ENCODE results near the gene CCL13.

CCL13 gene

DNA sequence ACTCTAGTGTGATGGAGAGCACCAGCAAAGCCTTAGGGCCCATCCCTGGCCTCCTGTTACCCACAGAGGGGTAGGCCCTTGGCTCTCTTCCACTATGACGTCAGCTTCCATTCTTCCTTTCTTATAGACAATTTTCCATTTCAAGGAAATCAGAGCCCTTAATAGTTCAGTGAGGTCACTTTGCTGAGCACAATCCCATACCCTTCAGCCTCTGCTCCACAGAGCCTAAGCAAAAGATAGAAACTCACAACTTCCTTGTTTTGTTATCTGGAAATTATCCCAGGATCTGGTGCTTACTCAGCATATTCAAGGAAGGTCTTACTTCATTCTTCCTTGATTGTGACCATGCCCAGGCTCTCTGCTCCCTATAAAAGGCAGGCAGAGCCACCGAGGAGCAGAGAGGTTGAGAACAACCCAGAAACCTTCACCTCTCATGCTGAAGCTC is 37.2 kb upstream of the CCL13 start, which contains the start of gene CCL8:
CCL8 (plus strand) TSS at position 397 of the 445 bp plus-strand sequence. CDS start 67 bp downstream, outside the sequence.
- TF ChIP-seq, protein P1, sequence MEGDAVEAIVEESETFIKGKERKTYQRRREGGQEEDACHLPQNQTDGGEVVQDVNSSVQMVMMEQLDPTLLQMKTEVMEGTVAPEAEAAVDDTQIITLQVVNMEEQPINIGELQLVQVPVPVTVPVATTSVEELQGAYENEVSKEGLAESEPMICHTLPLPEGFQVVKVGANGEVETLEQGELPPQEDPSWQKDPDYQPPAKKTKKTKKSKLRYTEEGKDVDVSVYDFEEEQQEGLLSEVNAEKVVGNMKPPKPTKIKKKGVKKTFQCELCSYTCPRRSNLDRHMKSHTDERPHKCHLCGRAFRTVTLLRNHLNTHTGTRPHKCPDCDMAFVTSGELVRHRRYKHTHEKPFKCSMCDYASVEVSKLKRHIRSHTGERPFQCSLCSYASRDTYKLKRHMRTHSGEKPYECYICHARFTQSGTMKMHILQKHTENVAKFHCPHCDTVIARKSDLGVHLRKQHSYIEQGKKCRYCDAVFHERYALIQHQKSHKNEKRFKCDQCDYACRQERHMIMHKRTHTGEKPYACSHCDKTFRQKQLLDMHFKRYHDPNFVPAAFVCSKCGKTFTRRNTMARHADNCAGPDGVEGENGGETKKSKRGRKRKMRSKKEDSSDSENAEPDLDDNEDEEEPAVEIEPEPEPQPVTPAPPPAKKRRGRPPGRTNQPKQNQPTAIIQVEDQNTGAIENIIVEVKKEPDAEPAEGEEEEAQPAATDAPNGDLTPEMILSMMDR (IDR thresholded peaks at IDR 0.05), result no peak

DNA sequence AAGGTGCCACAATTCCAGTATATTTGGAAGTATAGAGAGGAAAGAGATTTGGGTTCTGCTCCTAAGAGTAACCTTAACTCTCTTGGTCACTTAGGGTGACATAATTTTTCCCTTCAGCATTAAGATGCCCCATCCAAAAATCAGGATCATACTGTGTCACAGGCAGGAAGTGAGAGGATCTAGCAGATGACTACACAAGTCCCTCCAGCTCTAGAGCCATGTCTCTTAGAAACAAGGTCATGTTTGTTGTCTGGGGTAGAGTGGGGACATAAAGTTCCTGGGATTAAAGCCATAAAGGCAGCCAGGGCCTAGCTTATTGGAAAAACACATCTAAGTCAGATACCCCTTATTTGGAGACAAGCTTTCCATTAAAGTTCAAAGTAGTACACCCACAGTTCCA is 34.3 kb upstream of the CCL13 start:
- TF ChIP-seq, protein P1 (IDR thresholded peaks at IDR 0.05), result no peak

DNA sequence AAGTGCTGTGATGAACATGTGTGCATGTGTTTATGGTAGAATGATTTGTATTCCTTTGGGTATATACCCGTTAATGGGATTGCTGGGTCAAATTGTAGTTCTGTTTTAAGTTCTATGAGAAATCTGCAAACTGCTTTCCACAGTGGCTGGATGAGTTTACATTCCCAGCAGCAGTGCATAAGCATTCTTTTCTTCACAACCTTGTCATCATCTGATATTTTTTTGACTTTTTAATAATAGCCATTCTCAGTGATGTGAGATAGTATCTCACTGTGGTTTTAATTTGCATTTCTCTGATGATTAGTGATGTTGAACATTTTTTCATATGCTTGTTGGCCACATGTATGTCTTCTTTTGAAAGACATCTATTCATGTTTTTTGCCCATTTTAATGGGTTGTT is 18.6 kb upstream of the CCL13 start:
- TF ChIP-seq, protein P1 (IDR thresholded peaks at IDR 0.05), result no peak

DNA sequence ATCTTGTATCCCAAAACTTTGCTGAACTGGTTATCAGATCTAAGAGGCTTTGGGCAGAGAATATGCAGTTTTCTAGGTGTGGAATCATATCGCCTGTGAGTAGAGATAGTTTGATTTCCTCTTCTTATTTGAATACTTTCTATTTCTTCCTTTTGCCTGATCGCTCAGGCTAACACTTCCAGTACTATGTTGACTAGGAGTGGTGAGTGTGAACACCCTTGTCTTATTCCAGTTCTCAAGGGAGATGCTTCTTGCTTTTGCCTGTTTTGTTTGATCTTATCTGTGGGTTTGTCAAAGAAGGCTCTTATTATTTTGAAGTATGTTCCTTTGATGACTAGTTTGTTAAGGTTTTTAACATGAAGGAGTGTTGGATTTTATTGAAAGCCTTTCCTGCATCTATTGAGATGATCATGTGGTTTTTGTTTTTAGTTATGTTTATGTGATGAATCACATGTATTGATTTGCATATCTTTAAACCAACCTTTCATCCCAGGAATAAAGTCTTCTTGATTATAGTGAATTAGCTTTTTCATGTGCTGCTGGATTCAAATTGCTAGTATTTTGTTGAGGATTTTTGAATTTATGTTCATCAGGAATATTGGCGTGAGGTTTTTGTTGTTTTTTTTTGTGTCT is 17.0 kb upstream of the CCL13 start:
- TF ChIP-seq, protein P1 (IDR thresholded peaks at IDR 0.05), result no peak

DNA sequence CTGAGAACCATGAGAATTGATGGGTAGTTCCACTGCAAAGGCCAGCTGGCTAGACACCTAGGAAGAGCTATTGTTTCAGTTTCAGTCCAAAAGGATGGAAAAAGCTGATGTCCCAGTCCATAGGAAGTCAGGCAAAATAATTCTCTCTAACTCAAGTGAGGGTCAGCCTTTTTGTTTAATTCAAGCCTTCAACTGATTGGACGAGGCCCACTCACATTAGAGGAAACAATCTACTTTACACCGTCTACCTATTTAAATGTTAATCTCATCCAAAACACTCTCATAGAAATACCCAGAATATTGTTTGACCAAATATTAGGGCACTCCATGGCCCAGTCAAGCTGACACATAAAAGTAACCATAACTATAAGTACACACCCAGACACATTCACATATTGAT is 14.4 kb upstream of the CCL13 start:
- TF ChIP-seq, protein P1 (IDR thresholded peaks at IDR 0.05), result no peak

DNA sequence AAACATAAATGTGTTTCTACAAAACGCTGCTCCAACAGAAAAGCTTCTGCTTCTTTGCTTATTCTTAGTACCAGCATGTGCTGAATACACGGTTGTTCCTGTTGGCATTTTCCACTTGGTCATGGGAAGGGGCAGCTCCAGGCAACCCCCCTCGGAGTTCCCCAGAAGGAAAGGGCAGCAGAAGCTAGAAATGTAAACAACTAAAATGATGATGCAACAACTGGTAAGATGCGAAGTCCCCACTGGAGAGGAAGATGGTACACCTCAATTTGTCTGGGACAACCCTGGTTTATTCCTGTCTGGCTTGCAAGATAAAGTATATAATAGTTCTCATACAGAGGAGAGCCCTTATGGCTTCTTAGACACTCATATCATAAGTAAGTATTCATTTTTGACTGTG is 9.2 kb upstream of the CCL13 start:
- TF ChIP-seq, protein P1 (IDR thresholded peaks at IDR 0.05), result no peak

DNA sequence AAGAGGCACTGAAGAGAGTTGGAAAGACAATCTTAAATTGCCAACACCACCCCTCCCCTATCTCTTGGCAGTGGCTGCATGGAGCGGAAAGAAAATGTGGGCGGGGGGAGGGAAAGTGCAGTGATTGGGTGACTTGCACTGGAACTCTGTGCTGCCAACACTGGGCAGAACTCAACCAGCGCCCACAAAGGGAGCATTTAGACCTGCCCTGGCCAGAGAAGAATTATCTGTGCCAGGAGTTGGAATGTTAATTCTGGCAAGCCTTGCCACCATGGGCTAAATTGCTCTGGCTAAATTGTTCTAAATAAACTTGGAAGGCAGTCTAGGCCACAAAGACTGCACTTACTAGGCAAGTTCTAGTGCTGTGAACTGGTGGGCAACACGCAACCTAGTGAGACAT is 6.5 kb upstream of the CCL13 start:
- TF ChIP-seq, protein P1 (IDR thresholded peaks at IDR 0.05), result no peak

DNA sequence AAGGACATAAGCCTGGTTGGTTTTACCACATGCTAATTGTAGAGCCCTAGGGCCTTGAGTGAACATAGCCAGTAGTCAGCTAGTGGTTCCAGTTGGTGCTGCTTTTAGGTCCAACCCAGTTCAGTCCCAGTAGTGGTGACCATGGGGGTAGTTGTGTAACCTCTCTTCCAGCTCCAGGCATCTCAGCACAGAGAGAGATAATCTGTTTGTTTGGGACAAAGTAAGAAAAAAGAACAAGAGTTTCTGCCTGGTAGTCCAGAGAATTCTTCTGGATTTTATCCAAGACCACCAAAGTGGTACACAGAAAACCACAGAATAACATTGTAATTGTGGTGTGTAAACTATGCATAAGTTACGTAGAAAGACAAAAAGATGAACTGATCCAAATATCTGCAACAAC is 5.2 kb upstream of the CCL13 start:
- TF ChIP-seq, protein P1 (IDR thresholded peaks at IDR 0.05), result no peak

All from LNCAP (cell line).